Stimulated activated naive CD8-positive, alpha-beta T cell treated with anti-CD3 and anti-CD28 coated beads, Interleukin-15, Interleukin-2, amounts not matched to agents 100 U/mL and 50 U/mL, for 24 hours (primary cell): ENCODE results near the gene SPP2.

Experiments
- ATAC-seq: fragments of 150-1000 bp; cut with Tn5 transposase; one replicate; pipeline ENCODE4 v1.10.0; 2021
- DNase-seq: peaks from one replicate; pipeline ENCODE4 v3.0.0; 2021

Gene SPP2

DNA sequence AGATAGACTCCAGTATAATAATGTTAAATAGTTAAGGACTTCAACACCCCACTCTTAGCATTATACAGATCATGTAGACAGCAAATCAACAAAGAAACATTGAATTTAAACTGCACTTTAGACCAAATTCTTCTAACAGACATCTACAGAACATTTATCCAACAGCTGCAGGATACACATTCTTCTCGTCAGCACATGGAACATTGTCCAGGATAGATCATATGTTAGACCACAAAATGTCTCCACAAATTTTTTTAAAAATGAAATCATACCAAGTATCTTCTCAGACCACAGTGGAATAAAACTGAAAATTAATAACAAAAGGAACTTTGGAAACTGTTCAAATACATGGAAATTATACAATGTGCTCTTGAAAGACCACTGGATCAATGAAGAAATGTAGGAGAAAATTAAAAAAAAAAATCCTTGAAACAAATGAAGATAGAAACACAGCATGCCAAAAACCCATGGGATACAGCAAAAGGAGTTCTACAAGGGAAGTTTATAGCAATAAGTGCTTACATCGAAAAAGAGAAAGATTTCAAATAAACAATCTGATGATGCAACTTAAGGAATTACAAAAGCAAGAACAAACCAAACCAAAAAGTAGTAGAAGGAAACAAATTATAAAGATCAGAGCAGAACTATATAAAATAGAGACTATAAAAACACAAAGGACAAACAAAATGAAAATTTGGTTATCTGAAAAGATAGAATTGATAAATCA, 12.3 kb upstream of the SPP2 start:
- DNase-seq (no peak), ATAC-seq (no peak)

DNA sequence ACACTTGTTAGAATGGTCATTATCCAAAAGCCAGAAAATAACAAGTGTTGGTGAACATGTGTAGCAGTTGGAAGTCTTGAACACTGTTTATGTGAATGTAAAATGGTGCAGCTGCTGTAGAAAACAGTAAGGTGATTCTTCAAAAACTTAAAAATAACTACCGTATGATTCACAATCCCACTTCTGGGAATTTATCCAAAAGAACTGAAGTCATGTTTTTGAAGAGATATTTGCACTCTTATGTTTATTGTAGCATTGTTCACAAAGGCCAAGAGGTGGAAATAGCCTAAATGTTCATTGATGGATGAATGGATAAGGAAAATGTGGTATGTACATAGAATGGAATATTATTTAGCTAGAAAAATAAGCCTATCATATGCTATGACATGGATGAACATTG, 6.3 kb upstream of the SPP2 start:
- ATAC-seq (no peak), DNase-seq (no peak)

DNA sequence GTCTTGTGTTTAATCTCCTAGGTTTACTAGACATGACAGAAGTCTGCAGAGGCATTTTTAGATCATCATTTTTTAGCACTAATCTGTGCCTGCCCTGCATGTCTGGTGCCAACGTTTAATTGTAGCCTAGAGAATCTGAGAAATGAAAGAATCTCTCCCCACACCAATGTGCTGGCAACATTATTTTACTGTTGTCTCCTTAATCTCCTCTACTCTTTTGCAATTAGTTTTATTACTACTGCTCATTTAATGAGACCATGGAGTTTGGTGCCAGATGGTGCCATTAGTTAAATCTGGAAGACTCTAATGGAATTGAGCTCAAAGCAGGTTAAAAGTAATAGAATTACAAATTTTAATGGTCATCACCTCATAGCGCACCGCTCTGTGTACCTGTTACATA, 4.0 kb upstream of the SPP2 start:
- DNase-seq = no peak
- no peak for ATAC-seq

DNA sequence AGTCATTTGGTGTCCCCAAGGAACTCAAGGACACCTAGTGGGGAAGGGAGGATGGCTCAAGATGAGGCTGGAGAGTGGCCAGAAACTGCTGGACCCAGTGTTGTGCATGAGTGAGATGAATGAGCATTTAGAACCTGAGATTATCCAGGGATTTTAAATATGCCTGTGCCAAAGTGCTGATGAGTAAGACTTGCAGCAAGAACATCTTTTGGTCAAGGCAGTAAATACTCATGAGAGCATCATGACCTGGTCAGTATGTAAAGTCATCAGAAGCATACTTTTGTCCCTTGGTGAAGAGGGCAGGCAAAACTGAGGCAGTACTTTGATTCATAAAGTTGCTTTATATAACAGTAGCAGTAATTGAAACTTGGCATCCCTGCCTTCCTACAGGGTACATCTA, 3.1 kb upstream of the SPP2 start:
- DNase-seq (no peak), ATAC-seq (no peak)

GRCh38 chr2:234048049-234048448, 2.5 kb upstream of the SPP2 start:
- ATAC-seq (no peak), DNase-seq (no peak)

DNA sequence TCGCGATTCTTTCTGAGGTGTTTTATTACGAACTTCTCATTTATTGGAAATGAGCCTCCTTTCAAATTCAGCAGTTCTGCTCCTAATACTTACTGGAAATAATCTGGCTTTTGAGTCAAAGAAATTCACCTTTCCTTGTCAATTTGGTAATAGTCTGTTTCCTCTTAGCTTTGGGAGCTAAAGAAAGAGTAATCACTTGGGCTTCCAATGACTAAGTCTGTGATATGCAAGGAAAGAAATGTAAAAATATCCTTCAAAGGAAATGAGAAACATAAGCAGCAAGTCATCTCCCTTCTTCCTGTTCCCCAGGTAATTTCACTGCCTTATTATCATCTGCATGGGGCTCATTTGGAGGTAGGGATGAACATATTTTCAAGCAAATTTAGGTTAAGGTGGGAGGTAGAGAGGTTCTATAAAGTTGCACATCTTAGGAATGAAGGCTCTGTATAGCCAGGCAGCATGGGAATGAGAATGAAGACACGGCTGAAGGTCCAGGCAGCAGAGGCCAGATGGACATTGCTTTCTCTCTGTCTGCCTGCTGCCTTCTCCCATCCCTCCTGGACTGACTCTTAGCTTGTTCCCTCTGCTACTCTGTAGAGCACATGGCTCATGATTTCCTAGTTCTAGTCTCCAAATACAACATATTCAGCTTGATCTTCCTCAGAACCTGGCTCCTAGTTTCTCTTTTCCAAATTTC, 1.0 kb downstream of the SPP2 start:
- DNase-seq = no peak

GRCh38 chr2:234058881-234059280, 8.4 kb downstream of the SPP2 start:
- no peak for DNase-seq
- ATAC-seq = no peak

More for the DNA sequence above, 1.0 kb downstream of the SPP2 start:
- no peak for ATAC-seq

- ATAC-seq = no peak
- DNase-seq = no peak
Measured at GRCh38 chr2:234060236-234060635, 9.7 kb downstream of the SPP2 start.

DNA sequence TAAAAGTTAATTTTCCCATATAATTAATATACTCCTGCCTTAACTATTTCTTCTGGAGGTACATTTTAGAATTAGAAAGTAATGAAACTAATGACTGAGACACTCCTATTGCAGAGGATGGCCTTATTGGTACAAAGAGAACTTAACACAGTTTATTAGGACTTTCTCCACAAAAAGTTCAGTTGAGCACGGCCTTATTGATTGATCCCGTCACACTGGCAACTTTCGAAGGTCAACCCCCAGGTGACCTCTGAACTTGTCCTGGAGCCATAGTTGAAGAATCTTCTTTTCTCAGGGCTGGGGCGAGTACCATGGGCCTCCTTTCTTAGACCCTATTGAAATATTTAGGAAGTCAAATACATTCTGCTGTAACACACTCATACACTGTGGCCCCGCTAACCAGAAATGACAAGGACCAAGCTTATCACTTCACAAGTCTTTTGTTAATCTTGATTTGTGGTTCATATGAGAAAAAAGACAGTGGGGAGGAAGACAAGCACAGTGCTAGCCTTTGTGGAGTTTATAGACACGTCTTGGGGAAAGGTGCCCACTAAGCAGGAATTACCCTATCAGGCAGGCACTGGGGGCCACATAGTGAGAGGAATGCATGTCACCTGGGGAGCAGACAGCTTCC, 11.2 kb downstream of the SPP2 start:
- DNase-seq (no peak), ATAC-seq (no peak)

- DNase-seq = no peak
- ATAC-seq = no peak
Measured at GRCh38 chr2:234066587-234066986, 16.1 kb downstream of the SPP2 start.

GRCh38 chr2:234071664-234072063, 21.2 kb downstream of the SPP2 start:
- DNase-seq = peak; percentile 11
- peak; percentile 74 for ATAC-seq

- ATAC-seq = no peak
- no peak for DNase-seq
Measured at GRCh38 chr2:234072454-234072853, 22.0 kb downstream of the SPP2 start.

GRCh38 chr2:234074751-234075517, 24.4 kb downstream of the SPP2 start:
- ATAC-seq = no peak
- DNase-seq = no peak

DNA sequence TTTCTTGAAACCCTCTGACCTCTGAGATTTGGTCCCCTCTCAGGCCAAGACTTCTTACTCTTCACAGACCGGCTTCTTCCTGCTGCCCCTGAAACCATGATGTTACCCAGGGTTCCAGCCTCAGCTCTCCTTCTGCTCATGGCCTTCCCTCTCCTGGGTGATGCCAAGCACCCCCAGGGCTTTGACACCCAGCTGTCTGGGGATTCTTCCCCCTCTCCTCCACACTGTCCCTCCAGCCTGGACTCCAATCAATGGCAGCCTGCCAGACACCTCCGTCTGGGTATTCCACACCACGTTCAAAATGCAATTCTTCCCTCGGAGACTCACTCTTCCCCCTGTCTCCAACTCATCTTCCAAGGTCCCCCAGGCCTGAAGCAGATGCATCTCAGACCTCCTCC, 25.0 kb downstream of the SPP2 start:
- no peak for ATAC-seq
- no peak for DNase-seq

GRCh38 chr2:234075947-234076346, 25.4 kb downstream of the SPP2 start:
- no peak for ATAC-seq
- no peak for DNase-seq

- no peak for ATAC-seq
Measured at GRCh38 chr2:234076451-234076850, 25.9 kb downstream of the SPP2 start.

DNA sequence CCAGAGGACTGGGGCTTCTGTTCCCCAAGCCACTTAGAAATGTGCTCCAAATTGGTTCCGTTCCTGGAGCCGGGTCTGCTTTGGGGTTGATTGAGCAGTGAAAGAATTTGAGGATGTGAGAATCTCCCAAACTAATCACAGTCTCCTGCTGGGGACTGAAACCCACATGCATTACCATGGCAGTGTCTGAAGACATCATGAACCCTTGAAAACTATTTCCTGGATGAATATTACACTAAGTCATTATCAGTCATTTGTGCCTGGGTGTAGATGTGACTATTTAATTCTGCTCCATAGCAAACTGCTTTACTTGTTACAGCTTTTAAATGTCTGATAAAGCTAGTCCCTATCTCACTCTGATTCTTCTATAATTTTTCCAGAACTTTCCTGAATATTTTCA, 27.6 kb downstream of the SPP2 start:
- DNase-seq (no peak), ATAC-seq (no peak)

More at GRCh38 chr2:234076451-234076850, 25.9 kb downstream of the SPP2 start:
- no peak for DNase-seq

DNA sequence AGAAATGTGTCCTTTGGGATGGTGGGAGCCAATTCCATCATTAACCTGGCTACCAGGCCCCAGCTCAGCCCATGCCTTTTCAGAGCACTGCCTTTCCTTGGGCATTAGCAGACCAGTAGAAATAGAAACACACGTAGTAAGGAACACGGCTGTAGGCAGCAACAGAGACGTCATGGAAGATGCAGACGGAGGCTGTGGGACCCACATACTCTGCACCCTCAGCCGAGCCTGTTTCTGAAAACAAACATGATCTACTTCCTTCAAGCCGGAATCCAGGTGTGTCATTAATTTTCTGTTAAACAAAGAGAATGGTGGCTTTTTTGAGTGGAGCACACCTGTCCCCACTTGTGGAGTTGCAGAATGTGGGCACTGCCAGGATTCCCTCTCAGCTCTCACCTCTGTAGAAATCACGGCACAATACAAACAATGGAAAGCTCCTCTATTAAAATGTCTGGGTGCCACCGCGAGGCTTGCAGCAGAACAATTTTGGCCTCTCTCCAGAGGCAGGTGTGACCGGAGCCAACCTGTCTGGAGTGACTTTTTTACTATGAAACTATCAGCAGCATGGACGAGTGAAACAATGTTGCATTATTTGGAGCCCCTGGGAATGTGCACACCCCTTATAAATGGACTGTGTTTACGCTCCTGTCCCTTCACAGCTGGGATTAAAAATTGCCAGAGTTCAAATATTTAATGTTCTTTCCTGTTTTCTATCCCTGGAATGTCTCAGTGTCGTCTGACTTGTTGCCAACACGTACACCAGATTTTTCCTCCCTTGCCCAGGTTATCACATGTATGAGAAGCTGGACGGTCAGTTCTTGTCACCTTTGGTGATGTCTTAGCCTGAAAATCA, 31.7 kb downstream of the SPP2 start:
- ATAC-seq = no peak
- DNase-seq = no peak

DNA sequence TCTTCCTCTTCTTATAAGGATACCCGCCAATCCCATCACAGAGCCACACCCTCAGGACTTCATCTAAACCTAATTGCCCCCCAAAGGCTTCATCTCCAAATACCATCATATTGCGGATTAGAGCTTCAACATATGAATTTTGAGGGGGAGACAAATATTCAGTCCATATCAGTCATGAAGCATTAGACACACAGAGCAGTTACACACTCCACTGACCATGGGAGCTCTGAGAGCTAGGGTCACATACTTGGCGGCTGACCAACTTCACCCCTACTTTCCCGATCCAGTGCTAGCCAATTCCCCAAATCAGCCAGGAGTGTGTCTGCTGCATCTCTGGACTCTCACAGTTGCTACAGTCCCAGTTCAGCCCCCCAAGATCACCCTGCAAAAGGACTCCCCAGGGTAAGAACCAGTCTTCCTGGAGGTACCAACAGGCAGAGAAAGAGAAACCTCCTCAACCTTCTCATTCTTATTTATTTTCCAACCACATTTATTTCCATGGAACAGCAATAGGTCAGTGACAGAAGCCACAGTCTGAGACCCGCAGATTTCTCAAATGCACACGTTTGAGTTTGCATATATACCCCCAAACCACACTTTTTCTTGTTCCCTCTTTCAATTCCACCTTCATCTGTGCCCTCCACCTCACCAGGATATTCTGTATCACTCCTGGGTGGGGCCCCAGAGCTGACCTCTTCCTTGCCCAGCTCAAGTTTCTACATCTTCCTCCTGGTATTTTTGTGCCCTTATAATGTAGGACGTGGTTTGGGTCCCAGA, 33.3 kb downstream of the SPP2 start:
- DNase-seq (no peak), ATAC-seq (peak; percentile 72)

GRCh38 chr2:234091432-234091879, 41.0 kb downstream of the SPP2 start:
- no peak for ATAC-seq
- no peak for DNase-seq

DNA sequence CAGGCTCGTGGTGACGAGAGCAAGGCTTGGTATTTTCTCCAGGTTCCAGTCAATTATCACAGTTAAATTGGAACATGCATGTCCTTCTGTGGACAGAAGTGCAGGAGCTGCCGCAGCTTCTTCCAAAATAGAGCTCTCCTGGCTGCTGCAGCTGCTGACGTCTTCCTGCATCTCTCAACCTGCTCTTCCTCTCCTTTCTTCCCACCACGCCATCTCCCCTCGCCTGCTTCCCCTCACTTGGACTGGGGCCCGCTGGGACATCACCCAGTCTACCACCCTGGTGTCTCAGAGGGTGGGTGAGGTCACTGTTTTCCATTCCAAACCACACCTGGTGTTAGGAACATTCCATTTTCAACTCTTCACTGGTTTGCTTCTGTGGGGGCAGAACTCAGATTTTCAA, 41.4 kb downstream of the SPP2 start:
- ATAC-seq (no peak), DNase-seq (no peak)
